GM18861 (cell line): ENCODE results near the gene OARD1.
A peak's percentile ranks its signal among the peaks of the same experiment; 100 is the strongest.
"Not testable (repeated sequence)": the region's sequence is repeated elsewhere in the genome, so short reads cannot be mapped to it uniquely, and the experiment has no call there.

Source experiments
- ATAC-seq: cut with Tn5 transposase; IDR thresholded peaks from one replicate; pipeline ENCODE4 v1.9.1; 2021; ENCODE audit not compliant: unreplicated experiment

Gene OARD1, protein sequence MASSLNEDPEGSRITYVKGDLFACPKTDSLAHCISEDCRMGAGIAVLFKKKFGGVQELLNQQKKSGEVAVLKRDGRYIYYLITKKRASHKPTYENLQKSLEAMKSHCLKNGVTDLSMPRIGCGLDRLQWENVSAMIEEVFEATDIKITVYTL

DNA sequence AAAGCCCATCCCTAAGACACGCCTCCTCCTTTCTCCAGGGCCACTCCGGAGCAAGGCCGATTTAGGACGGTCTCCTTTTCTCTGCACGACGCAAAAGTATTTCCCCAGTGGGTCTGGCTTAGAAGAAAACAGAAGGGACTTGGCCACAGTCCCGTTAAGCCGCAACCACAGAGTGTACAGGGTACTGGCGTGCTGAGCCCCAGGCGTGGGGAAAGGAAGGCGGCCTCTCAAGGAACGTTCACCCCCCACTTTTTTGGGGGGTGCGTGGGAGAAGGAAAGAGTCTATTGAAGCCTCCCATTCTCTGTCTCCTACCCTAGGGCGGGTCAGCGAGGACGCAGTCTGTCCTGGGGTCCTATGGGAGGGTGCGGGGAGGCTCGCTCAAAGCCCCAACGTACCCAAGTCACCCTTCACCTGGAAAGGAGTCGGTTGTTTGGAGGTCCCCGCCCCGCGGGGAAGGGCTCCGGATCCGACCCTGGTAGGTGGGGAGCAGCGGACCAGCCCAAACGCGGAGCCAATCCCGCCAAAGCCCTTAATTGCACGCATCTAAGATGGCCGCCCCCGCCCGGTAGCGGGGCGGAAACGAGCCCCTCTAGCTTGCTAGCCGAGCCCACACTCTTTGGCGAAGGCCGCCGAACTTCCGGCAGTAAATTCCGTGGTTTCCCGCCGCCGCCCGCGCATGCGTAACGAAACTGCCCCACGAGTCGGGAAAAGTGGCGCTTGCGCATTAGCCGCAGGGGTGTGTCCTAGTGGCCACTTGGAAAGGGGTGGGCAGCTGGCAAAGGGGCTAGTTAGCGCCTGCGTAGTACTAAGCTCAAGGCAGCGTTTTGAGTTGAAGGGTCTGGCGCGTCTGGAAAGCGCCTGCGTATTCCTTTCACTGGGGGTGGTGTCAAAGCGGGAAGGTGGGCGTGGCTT is at the start of gene OARD1:
Gene OARD1 (minus strand): TSS at position 434 of the 913 bp plus-strand sequence. CDS start 722 bp downstream, outside the sequence.
- peak; percentile 57 for ATAC-seq

DNA sequence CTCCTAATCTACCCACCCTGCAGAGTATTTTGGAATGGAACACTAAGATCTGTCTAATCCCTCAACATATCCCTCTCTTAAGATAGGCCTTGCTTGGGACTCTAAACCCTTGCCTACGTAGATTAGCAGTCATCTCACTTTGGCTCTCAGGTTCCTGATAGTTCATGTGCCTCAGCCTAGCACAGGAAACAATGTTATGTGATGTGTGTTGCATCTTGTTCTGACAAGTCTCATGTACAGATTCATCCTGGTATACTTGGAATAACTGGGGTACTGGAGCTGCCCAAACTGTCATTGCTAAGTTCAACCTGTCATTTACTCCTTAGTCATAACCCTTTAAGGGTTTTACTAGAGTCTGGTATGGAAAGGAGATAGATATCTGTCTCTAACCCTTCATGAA is 47.9 kb upstream of the OARD1 start:
- ATAC-seq = no peak

DNA sequence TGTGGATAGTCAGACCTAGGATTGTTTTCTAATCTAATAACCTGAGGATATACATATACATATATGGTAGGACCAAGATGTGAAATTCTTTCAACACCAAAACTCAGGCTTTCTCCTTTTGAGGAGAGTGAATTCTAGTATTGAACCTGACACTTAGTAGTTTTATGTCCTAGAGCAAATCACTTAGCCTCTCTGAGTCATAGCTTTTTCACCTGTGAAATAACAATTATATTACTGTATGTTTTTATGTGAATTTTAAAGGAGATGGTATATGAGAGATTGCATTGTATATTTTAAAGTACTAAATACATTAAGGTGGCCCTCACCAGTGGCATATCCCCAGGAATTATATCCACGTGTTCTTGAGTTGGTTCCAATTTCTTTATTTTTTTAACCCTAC is 47.4 kb upstream of the OARD1 start:
- ATAC-seq = no peak

DNA sequence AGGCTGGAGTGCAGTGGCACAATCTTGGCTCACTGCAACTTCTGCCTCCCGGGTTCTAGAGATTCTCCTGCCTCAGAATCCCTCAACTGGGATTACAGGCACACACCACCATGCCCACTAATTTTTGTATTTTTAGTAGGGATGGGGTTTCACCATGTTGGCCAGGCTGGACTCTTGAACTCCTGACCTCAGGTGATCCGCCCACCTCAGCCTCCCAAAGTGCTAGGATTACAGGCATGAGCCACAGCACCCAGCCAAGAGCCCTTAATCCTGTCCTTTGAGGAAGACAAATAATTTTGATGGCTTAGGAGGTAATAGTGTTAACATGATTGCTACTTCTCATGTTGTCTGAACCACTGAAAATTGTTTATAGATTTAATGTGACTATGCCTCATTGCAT is 42.9 kb upstream of the OARD1 start:
- ATAC-seq = not testable (repeated sequence)

DNA sequence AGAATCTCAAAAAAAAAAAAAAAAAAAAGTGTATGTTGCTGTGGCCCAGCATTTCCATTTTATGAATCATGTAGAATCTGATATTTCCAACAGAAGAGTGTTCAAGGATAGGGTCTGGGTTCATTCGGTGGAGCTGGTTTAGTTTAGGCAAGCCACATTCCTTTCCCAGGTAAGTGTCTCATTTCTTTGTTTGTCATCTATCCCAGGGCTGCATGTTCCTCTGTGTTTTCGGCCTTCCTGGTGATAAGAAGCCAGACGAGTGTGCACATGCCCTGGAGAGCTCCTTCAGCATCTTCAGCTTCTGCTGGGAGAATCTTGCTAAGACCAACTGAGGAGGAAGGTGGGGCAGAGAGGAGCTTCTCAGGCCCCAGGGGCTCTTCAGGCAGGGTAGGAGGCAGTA is 38.9 kb upstream of the OARD1 start:
- ATAC-seq = no peak

DNA sequence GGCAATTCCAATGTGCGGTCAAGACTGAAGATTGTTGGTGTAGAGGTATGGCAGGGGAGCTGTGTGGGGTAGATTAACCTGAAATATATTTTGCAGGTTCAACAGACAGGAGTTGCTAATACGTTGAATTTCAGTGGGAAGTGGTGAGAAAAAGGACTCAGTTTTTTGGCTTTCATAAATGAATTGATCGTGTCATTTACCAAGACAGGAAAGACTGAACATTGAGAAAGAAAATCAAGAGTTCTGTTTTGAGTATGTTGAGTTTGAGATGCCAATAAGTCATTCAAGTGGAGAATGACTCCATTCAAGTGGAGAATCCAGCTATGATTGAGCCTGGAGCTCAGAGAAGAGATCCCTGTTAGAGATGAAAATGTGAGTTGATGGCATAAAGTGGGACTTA is 31.7 kb upstream of the OARD1 start:
- no peak for ATAC-seq

DNA sequence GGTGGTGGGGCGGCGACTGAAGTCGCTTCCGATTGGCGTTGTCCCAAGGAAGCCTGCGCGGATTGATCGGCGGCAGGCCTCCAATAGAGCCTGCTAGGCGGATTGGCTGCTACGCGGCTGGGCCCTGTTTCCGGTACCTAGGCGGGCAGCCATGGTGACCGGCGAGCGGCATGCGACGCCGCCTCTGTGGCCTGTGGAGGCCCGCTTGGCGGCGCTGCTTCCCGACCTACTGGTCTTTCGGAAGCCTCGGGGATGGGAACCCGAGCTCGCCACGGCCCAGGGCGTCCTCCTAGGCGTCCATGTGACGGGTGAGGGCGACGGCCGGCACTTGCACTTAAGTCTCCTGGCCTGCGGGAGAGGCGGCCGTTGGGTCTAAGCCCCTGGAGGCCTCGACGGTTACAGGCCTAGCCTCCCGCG is 28.7 kb upstream of the OARD1 start:
- no peak for ATAC-seq

DNA sequence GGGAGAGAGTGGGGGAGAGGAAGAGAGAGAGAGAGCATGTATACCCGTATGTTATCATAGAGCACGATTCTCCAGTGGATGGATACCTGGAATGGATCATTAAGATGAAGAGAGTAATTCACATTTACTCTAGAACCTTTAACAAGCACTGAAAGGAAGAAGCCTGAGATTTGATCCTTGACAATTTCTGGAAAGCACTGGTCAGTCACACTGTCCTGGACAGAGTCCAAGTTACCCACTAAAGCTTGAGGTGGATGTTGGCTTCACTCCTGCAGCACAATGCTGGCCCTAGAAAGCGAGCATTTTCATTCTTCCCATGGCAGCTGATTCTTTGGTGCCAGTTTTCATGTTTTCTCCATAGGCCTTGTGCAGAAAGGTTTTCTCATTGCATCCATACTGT is 26.2 kb upstream of the OARD1 start:
- no peak for ATAC-seq

DNA sequence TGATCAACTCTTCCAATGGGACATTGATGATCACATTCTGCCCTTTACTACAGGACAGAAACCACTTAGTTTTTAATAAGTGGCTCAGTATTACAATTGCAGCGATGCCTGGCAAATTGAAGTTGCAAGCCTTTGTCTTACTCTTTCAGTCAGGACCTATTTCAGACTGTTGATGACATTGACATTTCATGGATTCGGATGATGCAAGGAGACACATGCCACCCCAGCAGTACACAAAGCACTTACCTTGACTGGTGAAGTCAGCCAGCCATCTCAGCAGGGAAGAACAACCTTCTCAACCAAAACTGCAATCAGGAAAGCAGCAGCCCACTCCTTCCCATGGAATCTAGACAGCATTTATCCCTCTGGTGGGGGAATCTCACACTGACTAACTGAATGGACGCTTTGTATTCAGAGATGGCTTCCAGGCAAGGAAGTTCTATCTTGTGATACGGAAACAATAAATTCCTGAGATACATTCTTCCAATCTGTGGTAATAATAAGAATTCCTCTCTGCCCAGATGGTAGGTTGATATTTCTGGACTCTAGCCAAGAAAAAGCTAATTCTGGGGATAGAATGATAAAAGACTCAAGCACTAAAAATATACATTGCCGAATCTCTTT is 25.4 kb upstream of the OARD1 start:
- no peak for ATAC-seq

DNA sequence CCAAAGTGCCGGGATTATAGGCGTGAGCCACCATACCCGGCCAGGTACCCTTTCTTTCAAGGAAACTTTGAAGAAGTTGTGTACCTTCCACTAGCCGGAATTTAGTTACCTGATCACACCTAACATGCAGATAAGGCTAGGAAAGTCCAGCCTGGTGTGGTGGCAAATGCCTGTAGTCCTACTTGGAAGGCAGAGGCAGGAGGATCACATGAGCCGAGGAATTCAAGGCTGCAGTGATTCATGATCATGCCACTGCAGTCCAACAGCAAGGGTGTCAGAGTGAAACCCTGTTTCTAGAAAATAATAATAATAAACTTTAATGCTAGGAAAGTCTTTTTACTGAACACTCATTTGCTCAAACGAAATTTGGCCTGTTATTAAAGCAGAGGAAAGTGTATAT is 21.6 kb upstream of the OARD1 start:
- ATAC-seq = no peak

DNA sequence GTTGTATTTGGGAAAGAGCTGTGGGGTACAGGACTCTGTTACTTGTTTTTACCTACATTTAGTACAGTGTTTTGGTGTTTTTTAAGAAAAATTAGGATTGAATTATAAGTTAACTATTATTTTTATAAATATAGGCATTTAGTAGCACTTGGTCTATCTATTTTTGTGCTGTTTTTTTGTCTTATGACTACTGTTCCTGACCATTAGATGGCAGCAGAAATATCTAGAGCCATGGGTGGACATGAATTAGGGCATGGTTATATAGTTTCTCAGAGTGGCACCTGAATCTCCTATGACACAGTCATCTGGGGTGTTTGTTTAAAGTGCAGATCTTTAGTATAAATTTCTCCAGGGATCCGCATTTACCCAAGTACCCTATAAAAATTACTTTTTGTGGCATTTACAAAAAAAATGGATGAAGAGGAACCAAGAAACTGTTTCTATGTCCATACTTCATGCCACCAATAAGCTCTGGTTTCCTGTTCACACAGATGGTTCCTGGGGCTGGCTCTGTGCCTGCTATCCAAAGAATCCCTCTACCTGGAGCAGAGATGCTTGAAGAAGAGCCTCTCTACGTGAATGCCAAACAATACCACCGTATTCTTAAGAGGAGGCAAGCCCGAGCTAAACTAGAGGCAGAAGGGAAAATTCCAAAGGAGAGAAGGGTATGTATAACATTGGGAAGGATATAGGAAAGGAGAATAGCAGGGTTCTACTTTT is 20.4 kb upstream of the OARD1 start:
- ATAC-seq = no peak

DNA sequence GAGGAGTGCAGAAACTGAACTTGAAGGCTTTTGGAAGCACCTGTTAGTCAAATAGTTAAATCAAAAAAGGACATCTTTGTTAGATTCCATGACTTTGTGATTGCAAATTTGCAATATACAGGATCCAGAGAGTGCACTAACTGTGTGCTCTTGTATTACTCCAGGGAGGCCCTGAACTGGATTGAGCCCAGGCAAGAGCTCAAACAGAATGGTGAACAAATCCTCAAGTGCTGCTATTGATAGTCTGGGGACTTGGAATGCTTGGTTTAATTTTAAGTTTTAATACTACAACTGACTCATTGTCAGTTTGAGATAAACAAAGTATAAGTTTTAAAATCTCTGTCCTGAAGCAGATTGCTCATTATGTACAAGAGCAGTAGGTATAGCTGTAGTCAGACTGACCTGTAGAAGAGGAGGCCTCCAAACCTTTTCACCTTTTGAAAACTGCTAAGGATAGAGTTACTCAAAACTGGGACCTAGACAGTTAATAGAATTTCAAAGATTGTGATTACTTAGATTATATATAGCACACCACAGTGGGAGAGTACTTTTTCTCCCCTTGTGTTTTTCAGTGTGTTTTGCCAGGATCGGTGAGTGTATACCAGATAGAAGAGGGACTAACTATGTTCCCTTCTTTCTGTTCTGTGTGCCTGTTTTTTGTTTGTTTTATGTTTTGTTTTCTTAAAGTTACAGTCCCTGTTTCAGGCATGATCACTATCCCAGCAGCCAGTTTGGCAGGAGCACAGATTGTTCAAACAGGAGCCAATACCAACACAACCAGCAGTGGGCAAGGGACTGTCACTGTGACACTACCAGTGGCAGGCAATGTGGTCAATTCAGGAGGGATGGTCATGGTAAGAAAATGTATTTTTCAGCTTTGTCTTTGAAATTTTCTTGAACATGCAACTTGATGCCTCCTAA is 18.9 kb upstream of the OARD1 start:
- no peak for ATAC-seq

DNA sequence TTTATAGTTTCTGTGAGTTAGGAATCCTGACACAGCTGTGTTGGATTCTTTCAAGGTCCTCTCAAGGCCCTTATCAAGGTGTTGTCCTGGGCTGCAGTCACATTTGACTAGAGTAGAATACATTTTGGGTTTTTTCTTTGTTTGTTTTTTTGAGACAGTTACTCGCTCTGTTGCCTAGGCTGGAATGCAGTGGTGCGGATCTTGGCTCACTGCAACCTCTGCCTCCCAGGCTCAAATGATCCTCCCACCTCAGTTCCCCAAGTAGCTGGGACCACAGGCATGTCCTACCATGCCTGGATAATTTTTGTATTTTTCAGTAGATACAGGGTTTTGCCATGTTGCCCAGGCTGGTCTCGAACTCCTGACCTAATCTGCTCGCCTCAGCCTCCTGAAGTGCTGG is 16.3 kb upstream of the OARD1 start:
- no peak for ATAC-seq

DNA sequence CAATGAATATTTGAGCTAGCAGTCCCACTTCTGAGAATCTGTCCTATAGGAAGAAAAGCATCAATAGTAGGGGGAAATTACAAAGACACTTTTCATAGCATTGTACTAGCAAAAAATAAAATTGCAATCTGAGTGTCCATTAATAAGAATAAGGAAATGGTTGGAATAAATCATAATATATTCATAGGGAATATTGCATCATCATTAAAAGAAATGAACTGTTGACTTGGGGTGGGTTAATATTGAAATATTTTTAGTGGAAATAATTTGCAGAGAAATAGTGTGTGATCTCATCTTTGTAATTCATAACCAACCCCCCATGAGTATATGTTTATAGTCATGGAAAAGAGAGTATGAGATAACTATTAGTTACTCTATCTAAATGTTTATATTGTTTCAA is 13.0 kb upstream of the OARD1 start:
- no peak for ATAC-seq

DNA sequence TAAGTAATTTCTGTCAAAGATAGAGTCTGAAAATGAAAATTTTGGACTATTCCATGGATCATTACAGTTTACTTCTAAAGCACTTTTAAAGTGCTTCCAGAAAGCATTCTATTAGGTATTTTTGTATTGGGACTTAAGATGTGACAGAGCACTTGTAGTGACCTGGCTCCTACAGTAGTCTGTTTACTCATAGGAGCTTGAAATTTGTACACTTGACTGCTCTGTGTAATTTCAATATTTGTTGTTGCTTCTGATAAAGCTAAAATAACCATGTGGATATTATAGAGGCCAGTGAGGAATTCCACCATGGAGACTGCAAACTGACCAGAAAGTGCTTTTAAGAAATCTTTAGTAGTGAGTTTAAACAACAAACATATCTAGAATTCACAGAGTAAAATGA is 10.9 kb upstream of the OARD1 start:
- no peak for ATAC-seq

DNA sequence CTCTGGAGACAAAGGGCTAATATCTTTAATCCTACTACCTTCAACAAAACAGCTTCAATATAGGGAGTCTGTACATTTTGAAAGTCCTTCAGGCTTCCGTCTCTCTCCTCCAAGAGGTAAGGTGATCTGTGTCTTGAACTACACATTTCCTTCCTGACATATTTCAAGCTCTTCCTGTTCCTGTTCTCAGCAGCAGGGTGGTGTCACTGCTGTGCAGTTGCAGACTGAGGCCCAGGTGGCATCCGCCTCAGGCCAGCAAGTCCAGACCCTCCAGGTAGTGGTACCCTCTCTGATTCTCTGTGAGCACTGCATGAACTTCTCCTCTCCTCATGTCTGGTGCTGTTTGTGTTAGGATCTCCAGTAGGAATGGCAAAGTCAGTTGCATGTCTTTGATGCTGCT is 8.5 kb upstream of the OARD1 start:
- no peak for ATAC-seq

DNA sequence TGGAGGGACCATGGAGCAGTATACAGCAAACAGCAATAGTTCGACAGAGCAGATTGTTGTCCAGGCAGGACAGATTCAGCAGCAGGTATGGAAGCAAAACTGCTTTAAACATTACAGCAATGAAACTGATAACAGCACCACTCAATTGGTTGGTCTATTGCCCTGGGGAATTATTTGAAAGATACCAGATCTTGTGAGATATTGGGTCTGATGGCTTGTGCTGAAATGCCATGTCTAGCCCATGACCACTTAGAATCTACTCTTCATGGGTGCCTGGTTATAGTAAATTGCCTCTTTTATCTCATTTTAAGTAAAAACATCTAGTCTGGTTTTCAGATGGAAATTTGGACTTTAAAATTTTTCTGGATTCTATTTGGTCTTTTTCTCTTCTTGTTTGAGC is 6.9 kb upstream of the OARD1 start:
- ATAC-seq = no peak

DNA sequence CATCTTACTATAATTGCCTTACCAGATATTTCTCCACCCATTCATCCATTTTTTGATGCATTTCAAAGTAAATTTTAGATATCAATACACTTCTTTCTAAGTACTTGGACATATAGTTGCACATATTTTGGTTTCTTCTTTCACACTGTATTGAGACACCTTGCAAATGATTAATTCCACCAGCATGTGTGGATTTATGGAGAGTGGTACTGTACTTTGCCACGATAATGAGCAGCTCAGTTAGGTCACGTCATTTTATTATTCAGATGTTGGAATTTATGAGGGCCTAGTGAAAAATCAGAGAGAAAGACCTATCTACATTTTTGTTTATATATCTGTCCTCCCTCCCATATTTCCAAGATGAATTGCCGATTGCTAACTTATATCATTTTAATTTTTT is 5.9 kb upstream of the OARD1 start:
- ATAC-seq = no peak

DNA sequence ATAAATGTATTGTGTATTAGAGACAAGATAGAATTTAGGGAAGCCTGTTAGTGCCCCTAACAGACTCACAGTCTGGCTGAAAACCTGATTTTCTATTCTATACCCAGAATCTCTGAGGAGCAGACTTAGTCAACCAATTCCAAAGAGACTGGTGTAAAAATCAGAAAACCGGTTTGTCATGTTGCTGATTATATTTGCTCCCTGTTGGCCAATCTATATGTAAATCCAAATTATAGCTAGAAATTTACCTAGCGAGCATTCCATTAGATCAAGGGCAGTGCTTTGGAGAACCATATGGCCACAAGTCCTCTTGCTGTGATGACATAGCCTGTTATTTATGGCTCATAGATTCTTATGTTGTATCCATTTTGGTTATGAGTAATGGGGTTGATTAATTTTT is 5.4 kb upstream of the OARD1 start:
- ATAC-seq = no peak
